CD14-positive monocyte (primary cell): ENCODE results near the gene C1QC. TPM values are rescaled to one million over a fixed set of nuclear protein-coding genes. Genes with fewer than 3 reads are reported as not detected.
A peak's percentile ranks its signal among the peaks of the same experiment; 100 is the strongest.

ENCODE experiments used
- DNase-seq, 3 donors: peaks; one replicate each; pipeline ENCODE4 v3.0.0-alpha.2; 2011 to 2022
- H2AFZ ChIP-seq: 2 replicates; pipeline ENCODE4 v1.6.0; 2012; ENCODE audit warnings: mild to moderate bottlenecking, low read depth, low read length, inconsistent platforms; ENCODE audit not compliant: insufficient read depth, poor library complexity, severe bottlenecking
- H3K27ac ChIP-seq, 2 donors: 1 replicate in 1 of 2; 2 replicates in 1 of 2; pipeline ENCODE4 v1.5.1; 2012 to 2013; ENCODE audit warnings: low read length in 2 of 2, control low read depth in 1 of 2, inconsistent platforms in 1 of 2, low read depth in 1 of 2, mild to moderate bottlenecking in 1 of 2
- H3K27me3 ChIP-seq, 2 donors: one replicate each; pipeline versions ENCODE4 v1.6.0 to v1.6.1; 2011 to 2013; ENCODE audit warnings: low read length in 2 of 2; ENCODE audit not compliant: control insufficient read depth in 2 of 2, insufficient read depth in 2 of 2
- H3K36me3 ChIP-seq, 2 donors: replicated peaks in 1 of 2; 1 replicate in 1 of 2; 2 replicates in 1 of 2; pipeline versions ENCODE4 v1.5.1 to v1.6.1; 2012 to 2013; ENCODE audit warnings: low read length in 2 of 2, control low read depth in 1 of 2, inconsistent platforms in 1 of 2, mild to moderate bottlenecking in 1 of 2; ENCODE audit not compliant: insufficient read depth in 2 of 2, control insufficient read depth in 1 of 2
- H3K4me1 ChIP-seq, 2 donors: 1 replicate in 1 of 2; 2 replicates in 1 of 2; pipeline versions ENCODE4 v1.5.1 to v1.6.1; 2012 to 2013; ENCODE audit warnings: low read length in 2 of 2, control low read depth in 1 of 2, inconsistent platforms in 1 of 2, mild to moderate bottlenecking in 1 of 2, moderate library complexity in 1 of 2; ENCODE audit not compliant: insufficient read depth in 2 of 2, control insufficient read depth in 1 of 2
- H3K4me2 ChIP-seq: replicated peaks from 2 replicates; pipeline ENCODE3; 2012; ENCODE audit warnings: low read length, moderate library complexity, mild to moderate bottlenecking; ENCODE audit not compliant: poor library complexity, severe bottlenecking; ENCODE audit errors: extremely low read depth
- H3K4me3 ChIP-seq, 3 experiments: fragments of 200-600 bp in 1 of 3; sonication (generic) in 1 of 3; replicated peaks in 1 of 3; 1 replicate in 2 of 3; 2 replicates in 1 of 3; pipeline ENCODE4 v1.5.1; 2011 to 2013; ENCODE audit warnings: low read length in 3 of 3, mild to moderate bottlenecking in 3 of 3, control low read depth in 2 of 3, low read depth in 2 of 3, inconsistent platforms in 1 of 3, moderate library complexity in 1 of 3
- H3K79me2 ChIP-seq: 2 replicates; pipeline ENCODE4 v1.6.0; 2012; ENCODE audit warnings: mild to moderate bottlenecking, control low read depth, inconsistent platforms, low read length, moderate library complexity; ENCODE audit not compliant: insufficient read depth
- H3K9ac ChIP-seq: 2 replicates; pipeline ENCODE4 v1.6.0; 2017; ENCODE audit warnings: low read length, mild to moderate bottlenecking; ENCODE audit not compliant: insufficient read depth, poor library complexity, severe bottlenecking
- H3K9me3 ChIP-seq, 2 donors: replicated peaks in 1 of 2; 1 replicate in 1 of 2; 2 replicates in 1 of 2; pipeline versions ENCODE4 v1.5.1 to v1.6.1; 2012 to 2013; ENCODE audit warnings: low read length in 2 of 2, control low read depth in 1 of 2; ENCODE audit not compliant: control insufficient read depth in 1 of 2, insufficient read depth in 1 of 2
- H4K20me1 ChIP-seq: 2 replicates; pipeline ENCODE4 v1.6.0; 2012; ENCODE audit warnings: mild to moderate bottlenecking, low read length, control low read depth, moderate library complexity; ENCODE audit not compliant: insufficient read depth
- H3K27ac Mint-ChIP-seq, 7 donors: one replicate each; pipeline ENCODE4 v1.8.0; 2020; ENCODE audit warnings: mild to moderate bottlenecking in 7 of 7, mixed read lengths in 7 of 7, moderate library complexity in 6 of 7, inconsistent platforms in 2 of 7
- H3K27me3 Mint-ChIP-seq, 3 donors: one replicate each; pipeline ENCODE4 v1.8.0; 2021 to 2022; ENCODE audit warnings: low read depth in 3 of 3, mild to moderate bottlenecking in 3 of 3, mixed read lengths in 3 of 3, moderate library complexity in 3 of 3, inconsistent platforms in 1 of 3
- H3K36me3 Mint-ChIP-seq, 2 donors: one replicate each; pipeline ENCODE4 v1.8.0; 2020; ENCODE audit warnings: mixed read lengths in 2 of 2, inconsistent platforms in 1 of 2, mild to moderate bottlenecking in 1 of 2
- H3K4me1 Mint-ChIP-seq: one replicate; pipeline ENCODE4 v1.8.0; 2020; ENCODE audit warnings: mild to moderate bottlenecking, mixed read lengths
- H3K4me3 Mint-ChIP-seq, 2 donors: one replicate each; pipeline ENCODE4 v1.8.0; 2020; ENCODE audit warnings: mild to moderate bottlenecking in 2 of 2, mixed read lengths in 2 of 2, moderate library complexity in 1 of 2
- H3K9me3 Mint-ChIP-seq, 7 donors: one replicate each; pipeline ENCODE4 v1.8.0; 2020 to 2022; ENCODE audit warnings: mixed read lengths in 7 of 7, mild to moderate bottlenecking in 6 of 7, moderate library complexity in 6 of 7, inconsistent platforms in 2 of 7
- CTCF ChIP-seq: fragments of 200-600 bp; IDR thresholded peaks from one replicate; pipeline ENCODE4 v1.8.0; 2022; ENCODE audit warnings: antibody characterized with exemption, mild to moderate bottlenecking
- WGBS: methylation state at CpG from one replicate; pipeline ENCODE4 v1.1.5; 2013; ENCODE audit warnings: missing lambda C conversion rate; ENCODE audit not compliant: insufficient coverage; 5-methylcytosine and 5-hydroxymethylcytosine counted together
- intact Hi-C, 2 donors: fragments of 100-400 bp; cut with micrococcal nuclease; formaldehyde crosslinking; loops; one replicate each; pipeline versions ENCODE4 v1.15.0 to v1.15.1; 2023
- polyA plus RNA-seq, 3 donors: library from polyadenylated mRNA; depleted of rRNA in 1 of 3; unstranded in 2 of 3; stranded (reverse) in 1 of 3; fragments of 300-500 nt in 2 of 3; fragments of >200 nt in 1 of 3; fragmentation: Illumina TruSeq in 2 of 3; gene quantifications; 1 replicate in 2 of 3; 2 replicates in 1 of 3; pipeline ENCODE4 v1.2.3, GENCODE V29; 2012 to 2021
- small RNA-seq: library from RNA; depleted of rRNA; stranded (forward); fragments of <200 nt; gene quantifications from one replicate; pipeline ENCODE3, GENCODE V24; 2012; ENCODE audit warnings: low read depth; ENCODE audit not compliant: insufficient read length

Gene C1QC
- polyA plus RNA-seq, 3 donors = 0.74 to 3.6 (median 0.85) TPM

GRCh38 chr1:22694172-22694571 is 50.7 kb downstream of the C1QC start:
- 92% methylated on average over 4 of the region's 5 CpGs for WGBS
- Mint-ChIP-seq H3K36me3 (no peaks in the 10 kb centered on the region), H3K27me3 (peaks cover 3 to 7% (median 4%) of the 10 kb centered on the region in 3 donors), H3K9me3 (no peaks in the 10 kb centered on the region), H3K4me3 (no peak overlapping the region), H3K27ac (no peak overlapping the region), H3K4me1 (no peaks in the 10 kb centered on the region)
- Histone ChIP-seq H4K20me1 (no peaks in the 10 kb centered on the region), H3K36me3 (no peaks in the 10 kb centered on the region), H3K4me3 (no peak overlapping the region), H3K4me2 (no peak overlapping the region), H3K79me2 (no peaks in the 10 kb centered on the region), H3K9me3 (no peaks in the 10 kb centered on the region), H3K4me1 (no peaks in the 10 kb centered on the region), H3K27me3 (no peaks in the 10 kb centered on the region), H3K9ac (peak overlapping the region; percentile 16), H3K27ac (no peak overlapping the region), H2AFZ (no peak overlapping the region)
- no peak for TF ChIP-seq CTCF
- DNase-seq = no peak
- intact Hi-C loops = no loop called here

GRCh38 chr1:22696610-22697009 is 53.2 kb downstream of the C1QC start:
- H3K4me3 ChIP-seq = no peak overlapping the region
- no peak for TF ChIP-seq CTCF
- H3K4me2 ChIP-seq = no peak overlapping the region
- H3K36me3 ChIP-seq = no peaks in the 10 kb centered on the region
- WGBS = 83% methylated on average over 1 of the region's 3 CpGs
- H3K27ac ChIP-seq = no peak overlapping the region
- no peaks in the 10 kb centered on the region for H3K36me3 Mint-ChIP-seq
- no peaks in the 10 kb centered on the region for H3K79me2 ChIP-seq
- no peaks in the 10 kb centered on the region for H4K20me1 ChIP-seq
- H3K4me3 Mint-ChIP-seq = no peak overlapping the region
- no peak overlapping the region for H3K9ac ChIP-seq
- no peak overlapping the region for H3K27ac Mint-ChIP-seq
- H3K4me1 Mint-ChIP-seq = no peaks in the 10 kb centered on the region
- no peaks in the 10 kb centered on the region for H3K27me3 ChIP-seq
- no peaks in the 10 kb centered on the region for H3K4me1 ChIP-seq
- peaks cover 0 to 5% (median 3%) of the 10 kb centered on the region in 3 donors for H3K27me3 Mint-ChIP-seq
- no peak for DNase-seq
- no peaks in the 10 kb centered on the region for H3K9me3 Mint-ChIP-seq
- no peaks in the 10 kb centered on the region for H3K9me3 ChIP-seq
- H2AFZ ChIP-seq = no peak overlapping the region
- intact Hi-C loops = no loop called here

Small RNAs within 50 kb of the gene (small RNA-seq; reads per million reads assigned to genes)
- gene MIR6127 = not detected

Other genes starting within 250 kb of the C1QC start
- 10 to 100 TPM in 1 of 3 donors, 1 to 10 TPM in 2; 1.1 to 17.8 (median 1.3) TPM for gene ZBTB40, start 191.8 kb upstream of the C1QC start, polyA plus RNA-seq
- under 1 TPM in 1 of 3 donors, not detected in 2; 0.04 TPM for gene EPHA8, start 80.1 kb upstream of the C1QC start, polyA plus RNA-seq
- gene C1QA, start 7.0 kb upstream of the C1QC start, polyA plus RNA-seq = 10 to 100 TPM; 14.5 to 19.6 (median 16.3) TPM
- gene C1QB, start 9.6 kb downstream of the C1QC start, polyA plus RNA-seq = 10 to 100 TPM in 1 of 3 donors, 1 to 10 TPM in 2; 3.9 to 15.4 (median 6.4) TPM
- 1 to 10 TPM; 2.9 to 5.6 (median 3.4) TPM for gene EPHB2, start 67.2 kb downstream of the C1QC start, polyA plus RNA-seq